Testis (tissue), 3 donors: ENCODE measurements around the gene CCL19. TPM values are rescaled to one million over a fixed set of nuclear protein-coding genes. Genes with fewer than 3 reads are reported as not detected.
"Not testable (repeated sequence)": the region's sequence is repeated elsewhere in the genome, so short reads cannot be mapped to it uniquely, and the experiment has no call there.

Experiments used
- DNase-seq: peaks from one replicate; pipeline ENCODE4 v3.0.0-alpha.2; 2019
- H3K27ac ChIP-seq, 2 donors: fragments of 200-600 bp; sonication (generic); one replicate each; pipeline ENCODE4 v1.5.1; 2019
- H3K27me3 ChIP-seq: fragments of 200-600 bp; sonication (generic); one replicate; pipeline ENCODE4 v1.5.1; 2019
- H3K36me3 ChIP-seq: fragments of 200-600 bp; sonication (generic); one replicate; pipeline ENCODE4 v1.5.1; 2017; ENCODE audit warnings: low read depth; ENCODE audit errors: missing control alignments
- H3K4me1 ChIP-seq: fragments of 200-600 bp; sonication (generic); one replicate; pipeline ENCODE4 v1.5.1; 2019
- H3K4me3 ChIP-seq, 2 donors: fragments of 200-600 bp; sonication (generic); one replicate each; pipeline ENCODE4 v1.5.1; 2017 to 2019
- H3K9me3 ChIP-seq: fragments of 200-600 bp; sonication (generic); one replicate; pipeline ENCODE4 v1.5.1; 2017
- POLR2A ChIP-seq: fragments of 450-650 bp; IDR thresholded peaks from one replicate; pipeline ENCODE4 v1.6.1; 2017; ENCODE audit warnings: antibody characterized with exemption, mild to moderate bottlenecking, moderate library complexity
- WGBS, 2 donors: methylation state at CpG; one replicate each; pipeline ENCODE4 v1.1.5; 2018; 5-methylcytosine and 5-hydroxymethylcytosine counted together
- intact Hi-C: fragments of 100-400 bp; cut with DNase I; formaldehyde crosslinking; loops from one replicate; pipeline ENCODE4 v1.15.1; 2023; ENCODE audit warnings: low total_unique reads
- polyA plus RNA-seq: library from polyadenylated mRNA; stranded (reverse); fragments of 350-450 nt; fragmentation: Illumina TruSeq; extraction: RNeasy Lipid Tissue Mini Kit (QIAGEN cat#74804); gene quantifications from one replicate; pipeline ENCODE4 v1.2.3, GENCODE V29; 2014; ENCODE audit warnings: low read depth, low replicate concordance; ENCODE audit not compliant: insufficient read depth
- total RNA-seq, 2 donors: library from RNA; depleted of rRNA; stranded (reverse); fragments of >200 nt; gene quantifications; one replicate each; pipeline ENCODE4 v1.2.3, GENCODE V29; 2016
- TF ChIP-seq, protein P1 (sequence below), 3 experiments: fragments of 450-650 bp in 2 of 3; fragments of 200-600 bp in 1 of 3; sonication (generic) in 1 of 3; IDR thresholded peaks; one replicate each; pipeline ENCODE4 v1.5.1; 2016 to 2019; ENCODE audit warnings: antibody characterized with exemption in 3 of 3, mild to moderate bottlenecking in 2 of 3, moderate library complexity in 1 of 3

The CCL19 gene
- total and polyA plus RNA-seq, 3 donors from 2014 or later = 15.5 TPM; not detected in 2

DNA sequence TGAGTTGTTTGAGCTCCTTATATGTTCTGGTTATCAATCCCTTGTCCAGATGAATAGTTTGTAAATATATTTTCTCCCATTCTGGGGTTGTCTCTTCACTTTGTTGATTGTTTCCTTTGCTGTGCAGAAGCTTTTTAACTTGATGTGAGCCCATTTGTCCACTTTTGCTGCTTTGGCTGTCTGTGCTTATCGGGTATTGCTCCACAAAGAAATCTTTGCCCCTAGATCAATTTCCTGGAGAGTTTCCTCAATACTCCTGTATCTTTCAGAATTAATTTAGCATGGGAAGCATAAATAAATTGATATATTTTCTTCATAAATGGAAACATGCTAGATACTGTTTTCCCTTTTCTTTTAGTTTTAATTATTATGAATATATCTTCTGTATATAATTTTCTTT, 41.4 kb upstream of the CCL19 start:
- no peak for DNase-seq
- Histone ChIP-seq H3K27ac (no peak overlapping the region), H3K4me3 (no peak overlapping the region), H3K27me3 (no peaks in the 10 kb centered on the region), H3K4me1 (no peaks in the 10 kb centered on the region), H3K36me3 (no peaks in the 10 kb centered on the region), H3K9me3 (no peaks in the 10 kb centered on the region)
- TF ChIP-seq, protein P1, sequence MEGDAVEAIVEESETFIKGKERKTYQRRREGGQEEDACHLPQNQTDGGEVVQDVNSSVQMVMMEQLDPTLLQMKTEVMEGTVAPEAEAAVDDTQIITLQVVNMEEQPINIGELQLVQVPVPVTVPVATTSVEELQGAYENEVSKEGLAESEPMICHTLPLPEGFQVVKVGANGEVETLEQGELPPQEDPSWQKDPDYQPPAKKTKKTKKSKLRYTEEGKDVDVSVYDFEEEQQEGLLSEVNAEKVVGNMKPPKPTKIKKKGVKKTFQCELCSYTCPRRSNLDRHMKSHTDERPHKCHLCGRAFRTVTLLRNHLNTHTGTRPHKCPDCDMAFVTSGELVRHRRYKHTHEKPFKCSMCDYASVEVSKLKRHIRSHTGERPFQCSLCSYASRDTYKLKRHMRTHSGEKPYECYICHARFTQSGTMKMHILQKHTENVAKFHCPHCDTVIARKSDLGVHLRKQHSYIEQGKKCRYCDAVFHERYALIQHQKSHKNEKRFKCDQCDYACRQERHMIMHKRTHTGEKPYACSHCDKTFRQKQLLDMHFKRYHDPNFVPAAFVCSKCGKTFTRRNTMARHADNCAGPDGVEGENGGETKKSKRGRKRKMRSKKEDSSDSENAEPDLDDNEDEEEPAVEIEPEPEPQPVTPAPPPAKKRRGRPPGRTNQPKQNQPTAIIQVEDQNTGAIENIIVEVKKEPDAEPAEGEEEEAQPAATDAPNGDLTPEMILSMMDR (IDR thresholded peaks at IDR 0.05) = no peak
- TF ChIP-seq POLR2A = no peak
- 93 to 100% methylated on average over 1 of the region's 1 CpG for WGBS, 2 donors
- intact Hi-C loops = no loop called here

DNA sequence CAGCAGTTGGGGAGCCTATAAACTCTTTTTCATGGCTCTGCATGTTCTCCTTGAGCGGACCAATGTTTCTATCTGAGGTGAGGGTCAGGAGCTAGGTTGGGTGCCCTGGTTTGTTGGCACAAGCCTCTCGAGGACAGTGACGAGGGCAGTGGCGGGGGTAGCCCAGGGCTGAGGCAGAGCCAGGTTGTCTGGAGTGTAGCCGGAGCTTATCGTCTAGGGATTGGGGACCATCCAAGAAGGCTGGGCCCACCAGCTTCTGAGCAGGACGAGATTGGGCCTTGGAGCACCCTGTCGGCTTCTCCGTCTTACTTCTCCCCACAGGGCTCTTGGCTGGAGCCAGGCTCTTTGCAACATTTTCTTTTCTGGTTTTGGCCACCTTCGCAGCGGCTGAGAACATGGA, 32.1 kb upstream of the CCL19 start:
- H3K36me3 ChIP-seq = no peaks in the 10 kb centered on the region
- H3K4me1 ChIP-seq = peaks cover 4% of the 10 kb centered on the region
- H3K4me3 ChIP-seq = no peak overlapping the region
- no peaks in the 10 kb centered on the region for H3K27me3 ChIP-seq
- 41 to 75% methylated on average over 11 of the region's 11 CpGs for WGBS, 2 donors
- no peaks in the 10 kb centered on the region for H3K9me3 ChIP-seq
- DNase-seq = no peak
- intact Hi-C loops = no loop called here
- TF ChIP-seq POLR2A = no peak
- TF ChIP-seq, protein P1 (IDR thresholded peaks at IDR 0.05) = no peak
- no peak overlapping the region for H3K27ac ChIP-seq

DNA sequence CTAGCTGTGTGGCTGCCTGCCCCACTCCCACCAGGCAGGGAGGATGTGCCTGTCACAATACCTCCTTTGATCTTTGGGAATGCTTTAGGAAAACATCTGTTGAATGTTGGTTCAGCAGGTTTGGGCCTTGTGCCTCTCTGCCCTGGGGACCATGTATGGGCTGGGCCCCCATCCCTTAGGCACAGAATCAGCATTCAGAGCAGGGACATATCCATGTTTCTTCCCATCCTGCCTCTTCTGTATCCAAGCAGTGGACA, 28.6 kb upstream of the CCL19 start:
- H3K36me3 ChIP-seq, H3K9me3 ChIP-seq, DNase-seq, H3K4me3 ChIP-seq, intact Hi-C loops, H3K27me3 ChIP-seq, H3K4me1 ChIP-seq, H3K27ac ChIP-seq: not testable (repeated sequence)

DNA sequence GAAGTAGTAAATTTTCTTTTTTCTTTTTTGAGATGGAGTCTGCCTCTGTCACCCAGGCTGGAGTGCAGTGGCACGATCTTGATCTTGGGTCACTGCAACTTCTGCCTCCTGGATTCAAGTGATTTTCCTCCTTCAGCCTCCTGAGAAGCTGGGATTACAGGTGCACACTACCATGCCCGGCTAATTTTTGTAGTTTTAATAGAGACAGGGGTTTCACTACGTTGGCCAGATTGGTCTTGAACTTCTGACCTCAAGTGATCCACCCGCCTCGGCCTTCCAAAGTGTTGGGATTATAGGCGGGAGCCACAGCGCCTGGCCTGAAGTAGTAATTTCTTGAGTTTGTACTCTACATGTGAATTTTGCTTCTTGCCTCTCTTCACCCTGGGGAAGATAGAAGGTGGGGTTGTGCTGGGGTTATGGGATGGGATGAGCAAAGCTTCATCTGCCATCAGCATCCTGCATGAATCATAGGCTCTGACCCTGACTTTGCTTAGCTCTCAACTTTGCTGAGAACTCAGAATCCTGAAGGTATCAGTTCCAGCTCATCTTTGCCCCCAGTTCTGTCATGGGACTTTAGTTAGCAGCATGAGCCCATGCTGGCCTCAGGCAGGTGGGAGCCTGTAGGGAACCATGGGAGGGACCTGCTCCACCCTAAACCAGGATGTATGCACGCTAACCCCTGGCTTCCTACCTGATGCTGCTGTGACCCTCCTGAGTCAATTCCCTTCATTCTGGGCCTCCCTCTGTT, 28.1 kb upstream of the CCL19 start:
- Histone ChIP-seq H3K4me3 (no peak overlapping the region), H3K27ac (no peak overlapping the region), H3K9me3 (no peaks in the 10 kb centered on the region), H3K36me3 (no peaks in the 10 kb centered on the region), H3K4me1 (peaks cover 5% of the 10 kb centered on the region), H3K27me3 (no peaks in the 10 kb centered on the region)
- TF ChIP-seq, protein P1 (IDR thresholded peaks at IDR 0.05) = no peak
- no peak for TF ChIP-seq POLR2A
- WGBS, 2 donors = 89 to 90% methylated on average over 8 of the region's 8 CpGs
- no peak for DNase-seq
- intact Hi-C loops = no loop called here

DNA sequence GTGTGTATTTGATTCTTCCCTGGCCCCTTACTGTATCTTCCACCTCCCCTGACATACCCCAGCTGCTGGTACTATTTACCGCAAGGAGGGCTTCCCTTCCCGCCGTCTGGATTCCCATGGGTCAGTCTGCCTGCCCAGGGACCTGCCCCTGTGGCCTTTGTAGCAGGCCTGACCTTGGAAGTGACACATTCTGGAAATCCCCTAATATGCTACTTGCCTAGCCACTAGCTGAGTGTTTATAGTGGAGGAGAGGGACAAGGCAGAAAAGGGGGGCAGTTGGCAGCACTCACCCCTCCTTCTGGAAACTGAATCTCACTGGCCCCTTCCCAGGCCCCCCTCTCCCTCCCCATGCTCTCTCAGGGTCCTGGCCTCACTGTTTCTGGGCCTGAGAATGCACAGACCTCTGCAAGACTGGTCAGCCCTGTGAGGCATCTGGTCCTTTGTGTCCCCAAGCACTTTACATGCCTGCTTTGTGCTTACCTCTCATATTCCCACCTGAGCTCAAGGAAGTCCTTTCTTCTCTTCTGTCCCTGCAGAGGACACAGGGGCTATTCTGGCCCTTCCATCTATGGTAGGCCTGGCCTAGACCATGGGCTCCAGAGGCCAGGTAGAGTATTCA, 27.0 kb upstream of the CCL19 start:
- Histone ChIP-seq H3K36me3 (no peaks in the 10 kb centered on the region), H3K27ac (no peak overlapping the region), H3K27me3 (no peaks in the 10 kb centered on the region), H3K9me3 (no peaks in the 10 kb centered on the region), H3K4me3 (no peak overlapping the region), H3K4me1 (peaks cover 5% of the 10 kb centered on the region)
- DNase-seq = no peak
- intact Hi-C loops = no loop called here
- 34 to 72% methylated on average over 3 of the region's 3 CpGs for WGBS, 2 donors
- TF ChIP-seq, protein P1 (IDR thresholded peaks at IDR 0.05) = no peak
- no peak for TF ChIP-seq POLR2A
